RCC 7860 (cell line): ENCODE results near the gene ETV3.

Experiments
- DNase-seq: peaks from one replicate; pipeline ENCODE4 v3.0.0-alpha.2; 2015; ENCODE audit warnings: low spot score
- FAIRE-seq: peaks from 2 replicates; lab custom pipeline; 2012; peaks lifted over from hg19 to GRCh38; lab: Jason Lieb, UNC

Gene ETV3

GRCh38 chr1:157162345-157162744 lies 24.1 kb upstream of the ETV3 start:
- FAIRE-seq (no peak), DNase-seq (no peak)

- DNase-seq (no peak), FAIRE-seq (no peak)
Measured at GRCh38 chr1:157161901-157162300, 23.7 kb upstream of the ETV3 start.

GRCh38 chr1:157158967-157159366 lies 20.8 kb upstream of the ETV3 start:
- FAIRE-seq (no peak), DNase-seq (no peak)

- DNase-seq (no peak), FAIRE-seq (no peak)
Measured at GRCh38 chr1:157157501-157158190, 19.5 kb upstream of the ETV3 start.

- FAIRE-seq (no peak), DNase-seq (peak; percentile 46)
Measured at GRCh38 chr1:157156058-157156541, 17.9 kb upstream of the ETV3 start.

GRCh38 chr1:157155658-157156057 lies 17.5 kb upstream of the ETV3 start:
- no peak for FAIRE-seq
- DNase-seq = no peak

GRCh38 chr1:157154940-157155514 lies 16.8 kb upstream of the ETV3 start:
- DNase-seq = peak; percentile 76
- no peak for FAIRE-seq

GRCh38 chr1:157154291-157154690 lies 16.1 kb upstream of the ETV3 start:
- no peak for DNase-seq
- no peak for FAIRE-seq

- DNase-seq (no peak), FAIRE-seq (no peak)
Measured at GRCh38 chr1:157153746-157154145, 15.6 kb upstream of the ETV3 start.

- FAIRE-seq = no peak
- no peak for DNase-seq
Measured at GRCh38 chr1:157152510-157152909, 14.3 kb upstream of the ETV3 start.

- FAIRE-seq (no peak), DNase-seq (no peak)
Measured at GRCh38 chr1:157151506-157151905, 13.3 kb upstream of the ETV3 start.

- no peak for FAIRE-seq
- no peak for DNase-seq
Measured at GRCh38 chr1:157151073-157151472, 12.9 kb upstream of the ETV3 start.

- DNase-seq (no peak), FAIRE-seq (no peak)
Measured at GRCh38 chr1:157150631-157151030, 12.4 kb upstream of the ETV3 start.

- no peak for DNase-seq
- FAIRE-seq = no peak
Measured at GRCh38 chr1:157147906-157148700, 9.9 kb upstream of the ETV3 start.

GRCh38 chr1:157147037-157147436 lies 8.8 kb upstream of the ETV3 start:
- no peak for DNase-seq
- no peak for FAIRE-seq

- FAIRE-seq = no peak
- no peak for DNase-seq
Measured at GRCh38 chr1:157146244-157146643, 8.0 kb upstream of the ETV3 start.

GRCh38 chr1:157145076-157145475 lies 6.9 kb upstream of the ETV3 start:
- no peak for DNase-seq
- FAIRE-seq = no peak

GRCh38 chr1:157144509-157144908 lies 6.3 kb upstream of the ETV3 start:
- DNase-seq = no peak
- FAIRE-seq = no peak

GRCh38 chr1:157142765-157143423 lies 4.7 kb upstream of the ETV3 start:
- FAIRE-seq (no peak), DNase-seq (no peak)

GRCh38 chr1:157142201-157142600 lies 4.0 kb upstream of the ETV3 start:
- FAIRE-seq (no peak), DNase-seq (no peak)

- no peak for FAIRE-seq
- DNase-seq = no peak
Measured at GRCh38 chr1:157141212-157141855, 3.1 kb upstream of the ETV3 start.
